BJ (cell line): ENCODE measurements around the gene FRS3. TPM values are rescaled to one million over a fixed set of nuclear protein-coding genes. Genes with fewer than 3 reads are reported as not detected.

Experiments used
- CTCF ChIA-PET: fragments of 350-600 bp; formaldehyde crosslinking; extraction: SDS; loops from one replicate; lab custom pipeline; 2021; ENCODE audit warnings: antibody characterized with exemption, inconsistent platforms; lab: Yijun Ruan, JAX
- POLR2A ChIA-PET: fragments of 300-600 bp; sonication (Branson Sonifier 250); formaldehyde crosslinking; extraction: SDS; loops from one replicate; lab custom pipeline; 2021; ENCODE audit warnings: antibody characterized with exemption; lab: Charles Lee
- DNase-seq: peaks from one replicate; pipeline ENCODE4 v3.0.0-alpha.2; 2011; ENCODE audit warnings: low read depth
- H3K27me3 ChIP-seq: 2 replicates; pipeline ENCODE4 v1.6.0; 2011; ENCODE audit warnings: low read length; ENCODE audit not compliant: control insufficient read depth, insufficient read depth
- H3K36me3 ChIP-seq: 2 replicates; pipeline ENCODE4 v1.5.1; 2011; ENCODE audit warnings: low read length; ENCODE audit not compliant: control insufficient read depth, insufficient read depth
- H3K4me3 ChIP-seq: 2 replicates; pipeline ENCODE4 v1.5.1; 2011; ENCODE audit warnings: low read depth, mild to moderate bottlenecking, control low read depth, low read length
- CTCF ChIP-seq: IDR thresholded peaks from 2 replicates; pipeline ENCODE4 v1.5.1; 2011; ENCODE audit warnings: low read depth, mild to moderate bottlenecking, control low read depth, inconsistent platforms, low read length, moderate library complexity; ENCODE audit not compliant: insufficient read depth
- polyA plus RNA-seq: library from polyadenylated mRNA; depleted of rRNA; stranded (reverse); fragments of >200 nt; gene quantifications from 2 replicates; pipeline ENCODE4 v1.2.3, GENCODE V29; 2011

The FRS3 gene
- polyA plus RNA-seq, 1 experiment = 3.3 TPM

GRCh38 chr6:41771058-41771983 is 8.4 kb downstream of the FRS3 start:
- POLR2A ChIA-PET = no interaction called here
- H3K4me3 ChIP-seq = no peak overlapping the region
- CTCF ChIA-PET = interaction anchor here (1.0 to 2.1 kb wide), 3 partner anchors 16 to 403 kb away, joined by 4 to 15 read pairs (median 5); partner anchors contain the start of gene TOMM6
- DNase-seq = no peak
- no peaks in the 10 kb centered on the region for H3K27me3 ChIP-seq
- peaks cover 24% of the 10 kb centered on the region for H3K36me3 ChIP-seq
- no peak for TF ChIP-seq CTCF

GRCh38 chr6:41770381-41771057 is 9.2 kb downstream of the FRS3 start:
- POLR2A ChIA-PET = no interaction called here
- no peaks in the 10 kb centered on the region for H3K27me3 ChIP-seq
- no peak for DNase-seq
- CTCF ChIA-PET = interaction anchor here (1.0 to 1.3 kb wide), 2 partner anchors 16 to 402 kb away, joined by 4 read pairs; no protein-coding TSS in a partner anchor
- H3K4me3 ChIP-seq = no peak overlapping the region
- no peak for TF ChIP-seq CTCF
- peaks cover 22% of the 10 kb centered on the region for H3K36me3 ChIP-seq

GRCh38 chr6:41769376-41769775 is 10.3 kb downstream of the FRS3 start:
- POLR2A ChIA-PET = no interaction called here

GRCh38 chr6:41768545-41769308 is 11.0 kb downstream of the FRS3 start:
- H3K4me3 ChIP-seq = no peak overlapping the region
- H3K36me3 ChIP-seq = peaks cover 15% of the 10 kb centered on the region
- ChIA-PET POLR2A (no interaction called here), CTCF (interaction anchor here (0.8 to 2.1 kb wide), 6 partner anchors 8 to 401 kb away, joined by 3 to 9 read pairs (median 5); partner anchors contain the start of genes TFEB and TOMM6)
- DNase-seq = no peak
- TF ChIP-seq CTCF = no peak
- H3K27me3 ChIP-seq = no peaks in the 10 kb centered on the region

More at GRCh38 chr6:41769376-41769775, 10.3 kb downstream of the FRS3 start:
- Histone ChIP-seq H3K4me3 (no peak overlapping the region), H3K27me3 (no peaks in the 10 kb centered on the region), H3K36me3 (peaks cover 16% of the 10 kb centered on the region)
- no peak for TF ChIP-seq CTCF
- CTCF ChIA-PET = interaction anchor here (1.3 to 2.1 kb wide), 3 partner anchors 7 to 401 kb away, joined by 4 to 7 read pairs (median 6); no protein-coding TSS in a partner anchor
- no peak for DNase-seq
